ENCODE results near the gene ENO4. TPM values are rescaled to one million over a fixed set of nuclear protein-coding genes. Genes with fewer than 3 reads are reported as not detected.

The ENO4 gene
- total and polyA plus RNA-seq, 2 experiments from 2014 or later: 0.24 to 0.44 TPM

DNA sequence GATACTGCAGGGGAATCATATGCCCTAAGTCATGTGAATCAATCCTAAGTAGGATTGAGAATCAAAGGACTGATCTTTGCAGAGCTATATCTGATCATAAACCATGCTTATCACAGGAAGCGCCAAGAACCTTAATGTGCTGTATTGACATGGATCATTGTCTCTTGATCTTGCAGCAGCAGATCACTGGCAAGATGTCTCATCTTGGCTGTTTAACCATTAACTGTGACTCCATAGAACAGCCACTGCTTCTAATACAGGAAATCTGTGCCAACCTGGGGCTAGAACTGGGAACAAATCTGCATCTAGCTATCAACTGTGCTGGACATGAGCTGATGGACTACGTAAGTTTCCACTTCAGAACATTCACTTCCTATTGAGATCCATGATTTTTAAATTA, 21.6 kb downstream of the ENO4 start (continued):
- TF ChIP-seq, protein P1, sequence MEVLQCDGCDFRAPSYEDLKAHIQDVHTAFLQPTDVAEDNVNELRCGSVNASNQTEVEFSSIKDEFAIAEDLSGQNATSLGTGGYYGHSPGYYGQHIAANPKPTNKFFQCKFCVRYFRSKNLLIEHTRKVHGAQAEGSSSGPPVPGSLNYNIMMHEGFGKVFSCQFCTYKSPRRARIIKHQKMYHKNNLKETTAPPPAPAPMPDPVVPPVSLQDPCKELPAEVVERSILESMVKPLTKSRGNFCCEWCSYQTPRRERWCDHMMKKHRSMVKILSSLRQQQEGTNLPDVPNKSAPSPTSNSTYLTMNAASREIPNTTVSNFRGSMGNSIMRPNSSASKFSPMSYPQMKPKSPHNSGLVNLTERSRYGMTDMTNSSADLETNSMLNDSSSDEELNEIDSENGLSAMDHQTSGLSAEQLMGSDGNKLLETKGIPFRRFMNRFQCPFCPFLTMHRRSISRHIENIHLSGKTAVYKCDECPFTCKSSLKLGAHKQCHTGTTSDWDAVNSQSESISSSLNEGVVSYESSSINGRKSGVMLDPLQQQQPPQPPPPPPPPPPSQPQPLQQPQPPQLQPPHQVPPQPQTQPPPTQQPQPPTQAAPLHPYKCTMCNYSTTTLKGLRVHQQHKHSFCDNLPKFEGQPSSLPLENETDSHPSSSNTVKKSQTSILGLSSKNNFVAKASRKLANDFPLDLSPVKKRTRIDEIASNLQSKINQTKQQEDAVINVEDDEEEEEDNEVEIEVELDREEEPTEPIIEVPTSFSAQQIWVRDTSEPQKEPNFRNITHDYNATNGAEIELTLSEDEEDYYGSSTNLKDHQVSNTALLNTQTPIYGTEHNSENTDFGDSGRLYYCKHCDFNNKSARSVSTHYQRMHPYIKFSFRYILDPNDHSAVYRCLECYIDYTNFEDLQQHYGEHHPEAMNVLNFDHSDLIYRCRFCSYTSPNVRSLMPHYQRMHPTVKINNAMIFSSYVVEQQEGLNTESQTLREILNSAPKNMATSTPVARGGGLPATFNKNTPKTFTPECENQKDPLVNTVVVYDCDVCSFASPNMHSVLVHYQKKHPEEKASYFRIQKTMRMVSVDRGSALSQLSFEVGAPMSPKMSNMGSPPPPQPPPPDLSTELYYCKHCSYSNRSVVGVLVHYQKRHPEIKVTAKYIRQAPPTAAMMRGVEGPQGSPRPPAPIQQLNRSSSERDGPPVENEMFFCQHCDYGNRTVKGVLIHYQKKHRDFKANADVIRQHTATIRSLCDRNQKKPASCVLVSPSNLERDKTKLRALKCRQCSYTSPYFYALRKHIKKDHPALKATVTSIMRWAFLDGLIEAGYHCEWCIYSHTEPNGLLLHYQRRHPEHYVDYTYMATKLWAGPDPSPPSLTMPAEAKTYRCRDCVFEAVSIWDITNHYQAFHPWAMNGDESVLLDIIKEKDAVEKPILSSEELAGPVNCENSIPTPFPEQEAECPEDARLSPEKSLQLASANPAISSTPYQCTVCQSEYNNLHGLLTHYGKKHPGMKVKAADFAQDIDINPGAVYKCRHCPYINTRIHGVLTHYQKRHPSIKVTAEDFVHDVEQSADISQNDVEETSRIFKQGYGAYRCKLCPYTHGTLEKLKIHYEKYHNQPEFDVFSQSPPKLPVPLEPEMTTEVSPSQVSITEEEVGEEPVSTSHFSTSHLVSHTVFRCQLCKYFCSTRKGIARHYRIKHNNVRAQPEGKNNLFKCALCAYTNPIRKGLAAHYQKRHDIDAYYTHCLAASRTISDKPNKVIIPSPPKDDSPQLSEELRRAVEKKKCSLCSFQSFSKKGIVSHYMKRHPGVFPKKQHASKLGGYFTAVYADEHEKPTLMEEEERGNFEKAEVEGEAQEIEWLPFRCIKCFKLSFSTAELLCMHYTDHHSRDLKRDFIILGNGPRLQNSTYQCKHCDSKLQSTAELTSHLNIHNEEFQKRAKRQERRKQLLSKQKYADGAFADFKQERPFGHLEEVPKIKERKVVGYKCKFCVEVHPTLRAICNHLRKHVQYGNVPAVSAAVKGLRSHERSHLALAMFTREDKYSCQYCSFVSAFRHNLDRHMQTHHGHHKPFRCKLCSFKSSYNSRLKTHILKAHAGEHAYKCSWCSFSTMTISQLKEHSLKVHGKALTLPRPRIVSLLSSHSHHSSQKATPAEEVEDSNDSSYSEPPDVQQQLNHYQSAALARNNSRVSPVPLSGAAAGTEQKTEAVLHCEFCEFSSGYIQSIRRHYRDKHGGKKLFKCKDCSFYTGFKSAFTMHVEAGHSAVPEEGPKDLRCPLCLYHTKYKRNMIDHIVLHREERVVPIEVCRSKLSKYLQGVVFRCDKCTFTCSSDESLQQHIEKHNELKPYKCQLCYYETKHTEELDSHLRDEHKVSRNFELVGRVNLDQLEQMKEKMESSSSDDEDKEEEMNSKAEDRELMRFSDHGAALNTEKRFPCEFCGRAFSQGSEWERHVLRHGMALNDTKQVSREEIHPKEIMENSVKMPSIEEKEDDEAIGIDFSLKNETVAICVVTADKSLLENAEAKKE (CRISPR knock-in tag; IDR thresholded peaks at IDR 0.05): no peak
- TF ChIP-seq ZNF331 (CRISPR knock-in tag; IDR thresholded peaks at IDR 0.05; ENCODE audit: low read depth) (no peak), NANOG (IDR thresholded peaks at IDR 0.05; ENCODE audit: borderline replicate concordance) (no peak), CREB1 (CRISPR knock-in tag; IDR thresholded peaks at IDR 0.05; ENCODE audit: low read depth) (no peak), STAT1 (IDR thresholded peaks at IDR 0.05; ENCODE audit: unreplicated experiment) (no peak), EZH2phosphoT487 (IDR thresholded peaks at IDR 0.05; ENCODE audit: unreplicated experiment) (no peak), JUNB (IDR thresholded peaks at IDR 0.05; ENCODE audit: unreplicated experiment) (no peak)
- TF ChIP-seq, protein P2, sequence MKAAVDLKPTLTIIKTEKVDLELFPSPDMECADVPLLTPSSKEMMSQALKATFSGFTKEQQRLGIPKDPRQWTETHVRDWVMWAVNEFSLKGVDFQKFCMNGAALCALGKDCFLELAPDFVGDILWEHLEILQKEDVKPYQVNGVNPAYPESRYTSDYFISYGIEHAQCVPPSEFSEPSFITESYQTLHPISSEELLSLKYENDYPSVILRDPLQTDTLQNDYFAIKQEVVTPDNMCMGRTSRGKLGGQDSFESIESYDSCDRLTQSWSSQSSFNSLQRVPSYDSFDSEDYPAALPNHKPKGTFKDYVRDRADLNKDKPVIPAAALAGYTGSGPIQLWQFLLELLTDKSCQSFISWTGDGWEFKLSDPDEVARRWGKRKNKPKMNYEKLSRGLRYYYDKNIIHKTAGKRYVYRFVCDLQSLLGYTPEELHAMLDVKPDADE (IDR thresholded peaks at IDR 0.05): no peak

DNA sequence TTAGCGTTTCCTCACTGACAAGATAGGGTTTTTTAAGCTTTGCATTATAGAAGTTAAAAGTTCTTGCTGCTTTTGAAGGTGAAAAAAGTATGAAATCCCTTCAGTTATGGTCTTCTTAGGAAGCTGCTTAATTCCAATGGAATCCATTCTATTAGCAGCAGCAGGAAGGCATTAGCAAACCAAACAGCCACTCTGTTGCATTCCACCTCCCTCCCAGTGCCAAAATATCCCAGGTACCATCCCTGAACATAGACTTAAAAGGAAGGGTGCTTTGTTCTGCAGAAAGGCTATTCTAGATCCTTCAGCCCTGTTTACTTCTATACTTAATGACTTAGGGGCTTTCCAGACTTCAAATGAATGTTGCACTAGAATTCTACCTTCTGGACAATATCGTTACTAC, 23.8 kb downstream of the ENO4 start:
- Histone ChIP-seq H3K9me2 (ENCODE audit: insufficient read depth) (no peaks in the 10 kb centered on the region; the same call in 1 of the 2 replicates), H3K27ac (ENCODE audit: low read depth) (peak overlapping the region; percentile 34), H2AFZ (no peak overlapping the region), H3K4me2 (peak overlapping the region; percentile 29), H3K4me1 (ENCODE audit: insufficient read depth) (peaks cover 33% of the 10 kb centered on the region), H3K4me3 (no peak overlapping the region), H3K36me3 (ENCODE audit: insufficient read depth) (no peaks in the 10 kb centered on the region), H3K79me2 (replicated peaks; ENCODE audit: insufficient read depth) (no peaks in the 10 kb centered on the region), H3K27me3 (ENCODE audit: insufficient read depth) (no peaks in the 10 kb centered on the region), H3F3A (replicated peaks; ENCODE audit: low read depth) (no peaks in the 10 kb centered on the region), H4K20me1 (replicated peaks; ENCODE audit: insufficient read depth) (no peaks in the 10 kb centered on the region)
- Mint-ChIP-seq H3K4me1 (peaks cover 32% of the 10 kb centered on the region), H3K27ac (no peak overlapping the region; the same call in 1 of the 2 replicates), H3K36me3 (ENCODE audit: low read depth) (peaks cover 6% of the 10 kb centered on the region), H3K27me3 (ENCODE audit: insufficient read depth, low read depth, poor library complexity) (peaks cover 2% of the 10 kb centered on the region), H3K4me3 (no peak overlapping the region), H3K9me3 (peaks cover 9% of the 10 kb centered on the region)
- DNase-seq (ENCODE audit: low spot score) (peak; percentile 56), ATAC-seq (peak; percentile 90)
- no peak for TF ChIP-seq EZH2phosphoT487 (IDR thresholded peaks at IDR 0.05; ENCODE audit: unreplicated experiment)
- TF ChIP-seq STAT1 (IDR thresholded peaks at IDR 0.05; ENCODE audit: unreplicated experiment): no peak
- TF ChIP-seq, protein P1 (CRISPR knock-in tag; IDR thresholded peaks at IDR 0.05): no peak
- no peak for TF ChIP-seq NANOG (IDR thresholded peaks at IDR 0.05; ENCODE audit: borderline replicate concordance)
- TF ChIP-seq EZH2 (IDR thresholded peaks at IDR 0.05; ENCODE audit: low read depth, unreplicated experiment): no peak
